MM.1S (cell line): ENCODE results near the gene AMIGO3.

Experiments
- DNase-seq: peaks from one replicate; pipeline ENCODE4 v3.0.0-alpha.2; 2015
- H2AFZ ChIP-seq: fragments of 300-600 bp; sonication (generic); 2 replicates; pipeline ENCODE4 v1.6.0; 2016; ENCODE audit warnings: antibody characterized with exemption, low read length
- H3F3A ChIP-seq: fragments of 300-600 bp; sonication (generic); 2 replicates; pipeline ENCODE4 v1.6.1; 2016; ENCODE audit warnings: mild to moderate bottlenecking, antibody characterized with exemption, low read length, moderate library complexity, mixed read lengths; ENCODE audit not compliant: insufficient read depth
- H3K27ac ChIP-seq: fragments of 300-600 bp; sonication (generic); 2 replicates; pipeline ENCODE4 v1.5.1; 2016; ENCODE audit warnings: mild to moderate bottlenecking, low read length
- H3K27me3 ChIP-seq: fragments of 300-600 bp; sonication (generic); replicated peaks from 2 replicates; pipeline ENCODE4 v1.6.0; 2016; ENCODE audit warnings: low read length; ENCODE audit not compliant: insufficient read depth
- H3K36me3 ChIP-seq: fragments of 300-600 bp; sonication (generic); replicated peaks from 2 replicates; pipeline ENCODE4 v1.6.1; 2016; ENCODE audit warnings: mild to moderate bottlenecking, low read length, mixed read lengths; ENCODE audit not compliant: insufficient read depth
- H3K4me1 ChIP-seq: fragments of 300-600 bp; sonication (generic); 2 replicates; pipeline ENCODE4 v1.6.1; 2016; ENCODE audit warnings: low read length, mixed read lengths
- H3K4me2 ChIP-seq: fragments of 300-600 bp; sonication (generic); 2 replicates; pipeline ENCODE4 v1.6.0; 2016; ENCODE audit warnings: low read depth, low read length
- H3K4me3 ChIP-seq: fragments of 300-600 bp; sonication (generic); 2 replicates; pipeline ENCODE4 v1.5.1; 2016; ENCODE audit warnings: low read length, mixed read lengths
- H3K79me2 ChIP-seq: fragments of 300-600 bp; sonication (generic); 2 replicates; pipeline ENCODE4 v1.6.1; 2016; ENCODE audit warnings: mixed run types, low read length, mixed read lengths
- H3K9ac ChIP-seq: fragments of 300-600 bp; sonication (generic); 2 replicates; pipeline ENCODE4 v1.6.1; 2016; ENCODE audit warnings: low read length, mixed read lengths
- H3K9me2 ChIP-seq: fragments of 300-600 bp; sonication (generic); replicated peaks from 2 replicates; pipeline ENCODE4 v1.6.1; 2016; ENCODE audit warnings: mild to moderate bottlenecking, low read length, mixed read lengths; ENCODE audit not compliant: insufficient read depth
- H3K9me3 ChIP-seq: fragments of 300-600 bp; sonication (generic); replicated peaks from 2 replicates; pipeline ENCODE4 v1.6.1; 2016; ENCODE audit warnings: mild to moderate bottlenecking, low read length, mixed read lengths; ENCODE audit not compliant: insufficient read depth
- H4K20me1 ChIP-seq: fragments of 300-600 bp; sonication (generic); 2 replicates; pipeline ENCODE4 v1.6.1; 2016; ENCODE audit warnings: mild to moderate bottlenecking, low read length, moderate library complexity, mixed read lengths; ENCODE audit not compliant: insufficient read depth
- CTCF ChIP-seq: fragments of 300-600 bp; sonication (generic); IDR thresholded peaks from 2 replicates; pipeline ENCODE4 v1.5.1; 2016; ENCODE audit warnings: antibody characterized with exemption, low read length, mixed read lengths
- EZH2 ChIP-seq: fragments of 300-600 bp; sonication (generic); optimal IDR thresholded peaks from 2 replicates; pipeline ENCODE3; 2017; ENCODE audit warnings: low read depth, mild to moderate bottlenecking, antibody characterized with exemption, low read length, mixed read lengths
- EZH2phosphoT487 ChIP-seq: fragments of 300-600 bp; sonication (generic); IDR thresholded peaks from 2 replicates; pipeline ENCODE4 v1.6.1; 2018; ENCODE audit warnings: antibody characterized with exemption, low read length

The AMIGO3 gene

GRCh38 chr3:49668861-49669260 is 50.6 kb downstream of the AMIGO3 start:
- Histone ChIP-seq H3K4me3 (no peak overlapping the region), H3K4me1 (0 out of 2 replicates have a peak, but pooled peaks cover 3% of the 10 kb centered on the region), H3K9ac (no peak overlapping the region), H2AFZ (no peak overlapping the region), H3K79me2 (peaks cover 6% of the 10 kb centered on the region), H3K4me2 (no peak overlapping the region), H3K9me2 (no peaks in the 10 kb centered on the region), H3K9me3 (no peaks in the 10 kb centered on the region), H3F3A (0 out of 2 replicates have a peak, but pooled peaks cover 10% of the 10 kb centered on the region), H3K36me3 (no peaks in the 10 kb centered on the region), H3K27me3 (peaks cover 10% of the 10 kb centered on the region; the same call in 1 of the 2 replicates), H3K27ac (no peak overlapping the region), H4K20me1 (no peaks in the 10 kb centered on the region)
- TF ChIP-seq EZH2phosphoT487 (no peak), CTCF (no peak), EZH2 (no peak)
- DNase-seq, result no peak

GRCh38 chr3:49668414-49668797 is 51.1 kb downstream of the AMIGO3 start:
- no peak overlapping the region for H3K27ac ChIP-seq
- H3K4me3 ChIP-seq, result no peak overlapping the region
- peaks cover 15% of the 10 kb centered on the region; the same call in 1 of the 2 replicates for H3K27me3 ChIP-seq
- DNase-seq, result no peak
- peaks cover 5% of the 10 kb centered on the region for H3K79me2 ChIP-seq
- no peaks in the 10 kb centered on the region for H4K20me1 ChIP-seq
- H3K9ac ChIP-seq, result no peak overlapping the region
- no peaks in the 10 kb centered on the region for H3K36me3 ChIP-seq
- H3K9me3 ChIP-seq, result no peaks in the 10 kb centered on the region
- no peak overlapping the region for H3K4me2 ChIP-seq
- H3K4me1 ChIP-seq, result 0 out of 2 replicates have a peak, but pooled peaks cover 3% of the 10 kb centered on the region
- H3K9me2 ChIP-seq, result no peaks in the 10 kb centered on the region
- no peak overlapping the region for H2AFZ ChIP-seq
- TF ChIP-seq EZH2phosphoT487 (no peak), EZH2 (no peak), CTCF (0 out of 2 replicates have a peak, but pooled peaks have one; percentile 4)
- H3F3A ChIP-seq, result 0 out of 2 replicates have a peak, but pooled peaks cover 8% of the 10 kb centered on the region

- Histone ChIP-seq H3K36me3 (no peaks in the 10 kb centered on the region), H4K20me1 (no peaks in the 10 kb centered on the region), H3K27ac (no peak overlapping the region), H3K9me2 (no peaks in the 10 kb centered on the region), H2AFZ (no peak overlapping the region), H3K79me2 (no peaks in the 10 kb centered on the region), H3K4me1 (no peaks in the 10 kb centered on the region), H3K4me3 (no peak overlapping the region), H3K9ac (no peak overlapping the region), H3K9me3 (no peaks in the 10 kb centered on the region), H3K4me2 (no peak overlapping the region), H3K27me3 (peaks cover 19% of the 10 kb centered on the region), H3F3A (0 out of 2 replicates have a peak, but pooled peaks cover 4% of the 10 kb centered on the region)
- TF ChIP-seq EZH2phosphoT487, result no peak
- TF ChIP-seq CTCF, result no peak
- no peak for TF ChIP-seq EZH2
- DNase-seq, result no peak
Measured at GRCh38 chr3:49667701-49668413, 51.6 kb downstream of the AMIGO3 start.
